Left cardiac atrium (tissue), 4 donors: Measurements from ENCODE around the gene UNC13C. TPM values are rescaled to one million over a fixed set of nuclear protein-coding genes. Genes with fewer than 3 reads are reported as not detected.
"Not testable (repeated sequence)": the region's sequence is repeated elsewhere in the genome, so short reads cannot be mapped to it uniquely, and the experiment has no call there.

ENCODE experiments used
- ATAC-seq, 2 donors: fragments of 200-7000 bp; cut with Tn5 transposase; one replicate each; pipeline ENCODE4 v1.9.1; 2020; ENCODE audit warnings: mild to moderate bottlenecking in 2 of 2, moderate library complexity in 2 of 2
- DNase-seq: peaks from one replicate; pipeline ENCODE4 v3.0.0-alpha.2; 2020
- intact Hi-C, 2 donors: fragments of 100-400 bp; cut with DNase I; formaldehyde crosslinking; loops; one replicate each; pipeline versions ENCODE4 v1.14.1 to v1.15.1; 2022 to 2023
- total RNA-seq, 2 donors: library from RNA; stranded (reverse); fragmentation: NEBNext Ultra II Directional; extraction: Animal tissue kit (Norgen Biotek cat#: 25700); gene quantifications; one replicate each; pipeline ENCODE4 v1.2.1, GENCODE V29; 2021
- donor health status: DM: no; HTN: yes; CAD: no.
- donor health status: DM: no; HTN: yes; CAD: no; lungs with severe emphysema.
- donor health status: DM: yes; HTN: yes; CAD: no.
- donor health status: Dilated cardiomyopathy.

UNC13C gene
- total RNA-seq, 2 donors from 2014 or later = 0.09 to 0.29 TPM

- DNase-seq (no peak), ATAC-seq (peak in 1 of 2 donors; percentile 47)
- intact Hi-C loops = no loop called here
These were observed 395.1 kb downstream of the UNC13C start for GRCh38 chr15:54373332-54373731.

GRCh38 chr15:54374184-54374952 is 396.1 kb downstream of the UNC13C start:
- DNase-seq = no peak
- no peak for ATAC-seq

DNA sequence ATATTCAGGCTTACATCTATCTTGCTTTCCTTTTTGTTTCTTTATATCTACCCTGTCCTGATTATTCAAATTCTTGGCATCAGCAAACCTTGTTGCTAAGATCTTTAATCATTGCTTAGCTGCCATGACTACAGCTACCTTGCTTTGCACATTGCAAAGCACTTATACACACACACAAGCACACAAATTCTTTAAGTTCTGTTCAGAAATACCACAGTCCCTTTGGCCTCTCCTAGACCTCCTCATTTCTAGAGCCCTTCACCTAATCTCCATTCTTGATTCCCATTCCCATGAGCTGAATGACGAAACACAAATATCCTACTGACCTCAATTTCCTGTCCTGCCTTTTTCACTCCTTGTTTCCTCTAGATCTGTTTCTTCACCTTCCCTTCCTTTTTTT is 409.6 kb downstream of the UNC13C start:
- peak in 1 of 2 donors; percentile 36 for ATAC-seq
- no peak for DNase-seq
- intact Hi-C loops = no loop called here

More at GRCh38 chr15:54374184-54374952, 396.1 kb downstream of the UNC13C start:
- intact Hi-C loops = no loop called here

- DNase-seq (no peak), ATAC-seq (no peak)
- intact Hi-C loops = no loop called here
These were observed 410.5 kb downstream of the UNC13C start for GRCh38 chr15:54388746-54389145.

- no peak for ATAC-seq
- DNase-seq = no peak
- intact Hi-C loops = no loop called here
These were observed 432.2 kb downstream of the UNC13C start for GRCh38 chr15:54410481-54410880.

- DNase-seq = no peak
- intact Hi-C loops = no loop called here
- no peak for ATAC-seq
These were observed 445.9 kb downstream of the UNC13C start for GRCh38 chr15:54424171-54424570.

DNA sequence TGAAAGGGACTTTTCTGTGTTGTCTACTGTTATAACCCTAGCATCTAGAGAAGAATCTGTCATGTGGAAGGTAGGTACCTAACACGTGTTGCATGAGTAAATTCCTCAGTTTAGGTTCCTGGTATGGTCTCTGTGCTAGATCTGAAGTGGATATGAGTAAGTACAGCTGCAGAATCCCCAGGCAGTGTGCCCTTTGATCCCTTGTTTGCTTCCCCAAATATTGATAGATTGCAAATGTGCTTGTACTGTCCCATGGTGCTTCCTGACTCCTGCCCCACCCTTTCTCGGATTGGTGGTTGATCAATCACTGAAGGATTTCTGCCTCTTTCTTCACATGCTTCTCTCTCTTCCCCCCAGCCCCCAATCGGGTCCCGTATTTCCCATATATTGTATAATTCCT is 450.4 kb downstream of the UNC13C start:
- DNase-seq (no peak), ATAC-seq (no peak)
- intact Hi-C loops = no loop called here

GRCh38 chr15:54450288-54450687 is 472.0 kb downstream of the UNC13C start:
- intact Hi-C loops, DNase-seq, ATAC-seq: not testable (repeated sequence)

- DNase-seq (no peak), ATAC-seq (no peak)
- intact Hi-C loops = no loop called here
These were observed 478.2 kb downstream of the UNC13C start for GRCh38 chr15:54456413-54456812.

GRCh38 chr15:54462511-54462913 is 484.3 kb downstream of the UNC13C start:
- ATAC-seq (no peak), DNase-seq (no peak)
- intact Hi-C loops = no loop called here

- DNase-seq (no peak), ATAC-seq (no peak)
- intact Hi-C loops = no loop called here
These were observed 503.6 kb downstream of the UNC13C start for GRCh38 chr15:54481819-54482218.

DNA sequence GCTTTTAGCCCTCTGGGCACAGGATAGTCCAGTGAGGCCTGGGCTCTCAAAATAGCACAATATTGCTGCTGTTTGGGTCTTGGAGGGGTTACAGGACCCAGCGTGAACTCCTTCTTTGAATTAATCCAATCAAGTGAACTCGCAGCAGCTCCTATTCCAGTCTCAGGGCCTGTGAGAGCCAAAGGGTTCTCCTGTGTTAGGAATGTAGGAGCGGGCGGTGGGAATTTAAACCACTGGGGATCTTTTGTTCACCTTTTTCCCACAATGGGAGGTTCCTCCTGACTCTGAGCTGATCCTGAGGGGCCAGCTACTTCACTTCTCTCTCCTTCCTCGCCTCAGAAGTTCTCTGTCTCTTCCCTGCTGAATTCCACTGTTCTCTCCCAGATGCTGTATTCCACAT is 504.0 kb downstream of the UNC13C start:
- DNase-seq = no peak
- ATAC-seq = no peak
- intact Hi-C loops = no loop called here

GRCh38 chr15:54500330-54500729 is 522.1 kb downstream of the UNC13C start:
- intact Hi-C loops = no loop called here
- no peak for ATAC-seq

GRCh38 chr15:54502416-54503075 is 524.3 kb downstream of the UNC13C start:
- no peak for DNase-seq
- intact Hi-C loops = no loop called here
- ATAC-seq = no peak

More at GRCh38 chr15:54500330-54500729, 522.1 kb downstream of the UNC13C start:
- DNase-seq = no peak

DNA sequence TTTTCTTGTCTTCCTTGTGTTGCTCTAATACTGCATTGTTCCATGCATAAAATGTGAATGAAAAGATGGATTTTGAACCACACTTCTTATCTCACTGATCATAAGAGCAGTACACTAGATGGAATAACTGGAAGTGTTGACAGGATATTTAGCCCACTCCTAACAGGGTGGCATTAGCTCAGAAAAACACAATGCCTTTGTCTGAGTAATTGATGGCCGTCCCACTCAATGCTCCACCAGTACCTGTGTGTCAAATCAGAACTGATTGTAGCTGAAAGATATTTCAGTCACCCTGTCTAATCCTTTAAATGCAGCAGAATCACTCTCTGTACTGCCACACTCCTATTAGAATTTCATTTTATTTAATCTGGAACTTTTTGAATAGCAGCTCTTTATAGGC is 526.5 kb downstream of the UNC13C start:
- no peak for ATAC-seq
- intact Hi-C loops = no loop called here
- no peak for DNase-seq

DNA sequence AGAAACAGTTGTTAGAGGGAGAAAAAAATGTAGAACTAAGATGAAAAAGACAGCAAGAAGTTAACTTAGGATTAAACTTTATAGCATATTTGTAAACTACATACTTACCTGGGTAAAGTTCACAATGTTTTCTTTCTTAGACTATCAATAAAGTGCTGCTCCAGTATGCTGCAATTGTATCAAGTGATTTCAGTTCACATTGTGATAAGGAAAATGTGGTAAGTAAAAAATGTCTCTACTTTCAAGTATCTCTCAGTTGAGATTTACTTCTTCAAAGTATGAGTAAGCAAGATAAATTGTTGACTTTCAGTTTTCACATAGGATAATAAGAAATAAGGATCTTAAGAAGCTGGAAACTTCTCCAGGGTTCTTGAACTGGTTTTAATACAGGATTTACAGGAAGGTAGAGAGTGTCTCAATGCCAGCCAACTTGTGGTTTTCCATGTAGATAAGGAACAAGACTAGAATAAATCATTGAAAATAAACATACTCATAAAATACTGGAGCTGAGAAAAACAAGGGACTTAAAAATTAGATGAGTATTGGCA is 528.8 kb downstream of the UNC13C start:
- ATAC-seq (no peak), DNase-seq (no peak)
- intact Hi-C loops = no loop called here

- DNase-seq (no peak), ATAC-seq (no peak)
- intact Hi-C loops = no loop called here
These were observed 536.4 kb downstream of the UNC13C start for GRCh38 chr15:54514601-54515000.

DNA sequence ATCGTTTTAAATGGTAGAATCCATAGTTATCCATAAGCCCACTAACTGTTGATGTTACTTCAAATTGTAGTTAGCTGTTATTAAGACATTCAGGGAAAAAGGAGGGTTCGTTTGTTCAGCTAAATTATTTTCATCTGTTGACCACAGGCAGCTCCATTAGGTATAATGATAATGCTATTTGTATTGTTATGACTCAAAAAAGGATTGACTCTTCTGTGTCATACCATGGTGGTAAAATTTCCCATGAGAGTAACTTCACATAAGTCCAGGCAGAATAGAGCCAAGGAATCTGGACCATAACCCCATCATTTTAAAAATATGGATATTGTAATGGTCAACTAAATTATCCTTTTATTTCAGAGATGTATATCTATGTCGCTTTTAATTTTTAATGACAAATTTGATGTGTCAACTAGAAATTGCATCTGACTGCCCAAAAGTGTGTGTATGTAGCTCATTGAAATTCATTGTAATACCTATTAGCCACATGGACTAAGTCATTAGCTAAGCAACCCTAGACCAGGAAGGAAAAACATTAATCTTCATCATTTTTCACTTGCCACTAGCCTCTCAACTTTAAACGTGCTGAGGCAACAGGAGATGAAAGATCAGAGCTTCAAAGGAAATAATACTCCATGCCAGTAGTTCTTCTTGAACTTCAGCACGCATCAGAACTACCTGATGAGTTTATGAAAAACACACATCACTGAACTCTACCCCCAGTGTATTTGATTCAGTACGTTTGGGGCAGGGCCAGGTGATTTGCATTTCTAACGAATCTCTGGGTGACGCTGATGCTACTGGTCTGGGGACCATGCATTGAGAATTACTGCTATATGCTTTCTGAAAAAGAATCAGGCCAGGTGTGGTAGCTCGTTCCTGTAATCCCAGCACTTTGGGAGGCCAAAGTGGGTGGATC is 537.7 kb downstream of the UNC13C start:
- no peak for ATAC-seq
- intact Hi-C loops = no loop called here
- DNase-seq = no peak

- intact Hi-C loops = no loop called here
- ATAC-seq (no peak), DNase-seq (no peak)
These were observed 539.1 kb downstream of the UNC13C start for GRCh38 chr15:54517366-54517765.
